NCI-H1694 treated with DMSO at 0.1 percent for 48 hours (cell line): ENCODE results near the gene CD244.
"Not testable (repeated sequence)": the region's sequence is repeated elsewhere in the genome, so short reads cannot be mapped to it uniquely, and the experiment has no call there.

ENCODE experiments used
- DNase-seq: peaks from one replicate; lab custom pipeline; 2025; lab: John Stamatoyannopoulos, UW

The CD244 gene

GRCh38 chr1:160879056-160879455, 16.4 kb upstream of the CD244 start:
- no peak for DNase-seq

- DNase-seq: no peak
Observed at GRCh38 chr1:160877221-160877620, 14.5 kb upstream of the CD244 start.

- DNase-seq: no peak
Observed at GRCh38 chr1:160876311-160876710, 13.6 kb upstream of the CD244 start.

GRCh38 chr1:160875591-160875990, 12.9 kb upstream of the CD244 start:
- not testable (repeated sequence) for DNase-seq

GRCh38 chr1:160874935-160875334, 12.2 kb upstream of the CD244 start:
- DNase-seq: no peak

GRCh38 chr1:160868141-160868540, 5.5 kb upstream of the CD244 start:
- DNase-seq: no peak

GRCh38 chr1:160867651-160868050, 5.0 kb upstream of the CD244 start:
- DNase-seq: not testable (repeated sequence)

- no peak for DNase-seq
Observed at GRCh38 chr1:160866695-160867260, 4.1 kb upstream of the CD244 start.

GRCh38 chr1:160866001-160866694, 3.5 kb upstream of the CD244 start:
- DNase-seq: no peak

GRCh38 chr1:160865337-160865736, 2.6 kb upstream of the CD244 start:
- no peak for DNase-seq

GRCh38 chr1:160864173-160864572, 1.5 kb upstream of the CD244 start:
- DNase-seq: no peak

- no peak for DNase-seq
Observed at GRCh38 chr1:160863774-160864131, 1.1 kb upstream of the CD244 start.

- no peak for DNase-seq
Observed at GRCh38 chr1:160863061-160863773, 530 bp upstream of the CD244 start.

- DNase-seq: no peak
Observed at GRCh38 chr1:160860840-160861505, 1.7 kb downstream of the CD244 start.

- DNase-seq: no peak
Observed at GRCh38 chr1:160859166-160859565, 3.5 kb downstream of the CD244 start.

GRCh38 chr1:160858507-160858906, 4.2 kb downstream of the CD244 start:
- no peak for DNase-seq

- DNase-seq: no peak
Observed at GRCh38 chr1:160858097-160858496, 4.6 kb downstream of the CD244 start.

- no peak for DNase-seq
Observed at GRCh38 chr1:160855181-160855981, 7.3 kb downstream of the CD244 start.

GRCh38 chr1:160853754-160854153, 8.9 kb downstream of the CD244 start:
- DNase-seq: no peak

- no peak for DNase-seq
Observed at GRCh38 chr1:160853014-160853413, 9.7 kb downstream of the CD244 start.

GRCh38 chr1:160850993-160851392, 11.7 kb downstream of the CD244 start:
- no peak for DNase-seq

- no peak for DNase-seq
Observed at GRCh38 chr1:160850541-160850940, 12.1 kb downstream of the CD244 start.
